T1000 (cell line): ENCODE data around the gene ACOT8.
"Not testable (repeated sequence)": the region's sequence is repeated elsewhere in the genome, so short reads cannot be mapped to it uniquely, and the experiment has no call there.

Source experiments
- DNase-seq: peaks from one replicate; lab custom pipeline; 2025; ENCODE audit warnings: mixed read lengths; lab: John Stamatoyannopoulos, UW

Gene ACOT8

GRCh38 chr20:45887346-45887715 is 30.1 kb upstream of the ACOT8 start, which contains the start of gene SPATA25:
Gene SPATA25 (minus strand): TSS chr20:45887622. CDS start chr20:45887590, 32 bp downstream.
- no peak for DNase-seq

GRCh38 chr20:45886590-45887345 is 29.6 kb upstream of the ACOT8 start:
- no peak for DNase-seq

- DNase-seq: no peak
Measured at GRCh38 chr20:45883100-45883469, 25.9 kb upstream of the ACOT8 start.

GRCh38 chr20:45882469-45883099 is 25.4 kb upstream of the ACOT8 start:
- DNase-seq: no peak

- DNase-seq: peak; percentile 100
Measured at GRCh38 chr20:45880988-45881788, 24.0 kb upstream of the ACOT8 start, which contains the start of gene ZSWIM1. Gene ZSWIM1 (plus strand): TSS chr20:45881227. CDS start chr20:45882593, 1,366 bp downstream.

GRCh38 chr20:45878076-45878761 is 21.0 kb upstream of the ACOT8 start:
- DNase-seq: no peak

GRCh38 chr20:45874576-45874975 is 17.4 kb upstream of the ACOT8 start:
- no peak for DNase-seq

GRCh38 chr20:45874104-45874481 is 16.9 kb upstream of the ACOT8 start:
- not testable (repeated sequence) for DNase-seq

- DNase-seq: no peak
Measured at GRCh38 chr20:45873409-45874103, 16.4 kb upstream of the ACOT8 start.

GRCh38 chr20:45872626-45873025 is 15.4 kb upstream of the ACOT8 start:
- DNase-seq: no peak

GRCh38 chr20:45867819-45868176 is 10.6 kb upstream of the ACOT8 start:
- DNase-seq: peak; percentile 37

- no peak for DNase-seq
Measured at GRCh38 chr20:45867136-45867818, 10.1 kb upstream of the ACOT8 start.

GRCh38 chr20:45866454-45866853 is 9.3 kb upstream of the ACOT8 start:
- no peak for DNase-seq

- DNase-seq: no peak
Measured at GRCh38 chr20:45863543-45864470, 6.6 kb upstream of the ACOT8 start.

- no peak for DNase-seq
Measured at GRCh38 chr20:45861221-45862075, 4.3 kb upstream of the ACOT8 start.

GRCh38 chr20:45860560-45861220 is 3.5 kb upstream of the ACOT8 start:
- no peak for DNase-seq

- no peak for DNase-seq
Measured at GRCh38 chr20:45859916-45860315, 2.7 kb upstream of the ACOT8 start.

- no peak for DNase-seq
Measured at GRCh38 chr20:45857882-45858216, 657 bp upstream of the ACOT8 start.

GRCh38 chr20:45853484-45853883 is 3.7 kb downstream of the ACOT8 start:
- no peak for DNase-seq
